ENCODE results near the gene TTF1. TPM values are rescaled to one million over a fixed set of nuclear protein-coding genes. Genes with fewer than 3 reads are reported as not detected.

Gene TTF1
- total and polyA plus RNA-seq, 4 donors: 10.1 to 17.3 (median 13.3) TPM

GRCh38 chr9:132443951-132444607 is 37.4 kb upstream of the TTF1 start:
- DNase-seq: peak in 2 of 3 donors; percentile 11
- 50 to 51% methylated on average over 10 of the region's 10 CpGs for WGBS, 2 donors
- no peak for TF ChIP-seq CTCF (IDR thresholded peaks at IDR 0.05; ENCODE audit: control extremely low read depth, extremely low read depth)
- no peak overlapping the region for H3K27ac ChIP-seq (ENCODE audit: low read depth in 1 of 2, low read length in 1 of 2)
- no peak overlapping the region for H3K9ac ChIP-seq (ENCODE audit: insufficient read depth in 1 of 2, low read length in 2 of 2)
- no peaks in the 10 kb centered on the region for H3K36me3 ChIP-seq (ENCODE audit: control insufficient read depth in 4 of 4, insufficient read depth in 4 of 4, low read length in 4 of 4)
- peaks cover 0 to 20% (median 18%) of the 10 kb centered on the region in 3 donors for H3K27me3 ChIP-seq (ENCODE audit: control insufficient read depth in 3 of 3, insufficient read depth in 3 of 3, low read length in 2 of 3)
- no peaks in the 10 kb centered on the region for H3K9me3 ChIP-seq (ENCODE audit: control insufficient read depth in 4 of 4, insufficient read depth in 3 of 4, low read length in 3 of 4)
- ATAC-seq (ENCODE audit: insufficient read depth, low FRiP score): no peak
- no peak overlapping the region for H3K4me3 ChIP-seq
- H3K4me1 ChIP-seq (ENCODE audit: control insufficient read depth in 5 of 5, insufficient read depth in 5 of 5, low read length in 5 of 5): peaks cover 0 to 4% (median 0%) of the 10 kb centered on the region in 5 donors

- Histone ChIP-seq H3K4me1 (ENCODE audit: control insufficient read depth in 5 of 5, insufficient read depth in 5 of 5, low read length in 5 of 5) (peaks cover 0 to 4% (median 0%) of the 10 kb centered on the region in 5 donors), H3K9me3 (ENCODE audit: control insufficient read depth in 4 of 4, insufficient read depth in 3 of 4, low read length in 3 of 4) (no peaks in the 10 kb centered on the region), H3K9ac (ENCODE audit: insufficient read depth in 1 of 2, low read length in 2 of 2) (no peak overlapping the region), H3K36me3 (ENCODE audit: control insufficient read depth in 4 of 4, insufficient read depth in 4 of 4, low read length in 4 of 4) (no peaks in the 10 kb centered on the region), H3K27ac (ENCODE audit: low read depth in 1 of 2, low read length in 1 of 2) (no peak overlapping the region), H3K4me3 (no peak overlapping the region), H3K27me3 (ENCODE audit: control insufficient read depth in 3 of 3, insufficient read depth in 3 of 3, low read length in 2 of 3) (peaks cover 0 to 20% (median 20%) of the 10 kb centered on the region in 3 donors)
- no peak for TF ChIP-seq CTCF (IDR thresholded peaks at IDR 0.05; ENCODE audit: control extremely low read depth, extremely low read depth)
- DNase-seq (no peak), ATAC-seq (ENCODE audit: insufficient read depth, low FRiP score) (no peak)
- 47 to 51% methylated on average over 10 of the region's 10 CpGs for WGBS, 2 donors
These were observed 34.8 kb upstream of the TTF1 start for GRCh38 chr9:132441404-132441803.

GRCh38 chr9:132440735-132441134 is 34.1 kb upstream of the TTF1 start:
- WGBS, 2 donors: 73 to 82% methylated on average over 6 of the region's 6 CpGs
- no peak overlapping the region for H3K9ac ChIP-seq (ENCODE audit: insufficient read depth in 1 of 2, low read length in 2 of 2)
- no peaks in the 10 kb centered on the region for H3K36me3 ChIP-seq (ENCODE audit: control insufficient read depth in 4 of 4, insufficient read depth in 4 of 4, low read length in 4 of 4)
- H3K4me1 ChIP-seq (ENCODE audit: control insufficient read depth in 5 of 5, insufficient read depth in 5 of 5, low read length in 5 of 5): peaks cover 0 to 4% (median 0%) of the 10 kb centered on the region in 5 donors
- no peak overlapping the region for H3K4me3 ChIP-seq
- no peak for ATAC-seq (ENCODE audit: insufficient read depth, low FRiP score)
- DNase-seq: no peak
- H3K27ac ChIP-seq (ENCODE audit: low read depth in 1 of 2, low read length in 1 of 2): no peak overlapping the region
- peaks cover 0 to 25% (median 20%) of the 10 kb centered on the region in 3 donors for H3K27me3 ChIP-seq (ENCODE audit: control insufficient read depth in 3 of 3, insufficient read depth in 3 of 3, low read length in 2 of 3)
- no peak for TF ChIP-seq CTCF (IDR thresholded peaks at IDR 0.05; ENCODE audit: control extremely low read depth, extremely low read depth)
- H3K9me3 ChIP-seq (ENCODE audit: control insufficient read depth in 4 of 4, insufficient read depth in 3 of 4, low read length in 3 of 4): peaks cover 0 to 2% (median 0%) of the 10 kb centered on the region in 4 donors

All from lung (tissue), 12 donors.